ENCODE data around the gene ATRAID. TPM values are rescaled to one million over a fixed set of nuclear protein-coding genes. Genes with fewer than 3 reads are reported as not detected.

Gene ATRAID
- total and polyA plus RNA-seq, 2 of the 8 experiments (the other 6 are each of a cell fraction or from before 2014, with no cell fraction given) = 109 to 280 TPM

- Histone ChIP-seq H3K4ac (replicated peaks; ENCODE audit: insufficient read length, low read depth, low read length) (no peak overlapping the region), H3K4me3 (ENCODE audit: extremely low read depth in 1 of 4, insufficient read depth in 2 of 4, low read depth in 3 of 4, low read length in 4 of 4) (no peak overlapping the region), H3K27me3 (replicated peaks in 1 of 4; ENCODE audit: control insufficient read depth in 3 of 4, extremely low read depth in 1 of 4, insufficient read depth in 3 of 4, low read length in 3 of 4) (no peaks in the 10 kb centered on the region), H3K36me3 (ENCODE audit: control insufficient read depth in 2 of 4, insufficient read depth in 4 of 4, low read length in 3 of 4) (peaks cover 34 to 67% (median 52%) of the 10 kb centered on the region in 4 experiments), H3K23ac (ENCODE audit: insufficient read length) (no peak overlapping the region), H3K14ac (ENCODE audit: insufficient read length) (no peak overlapping the region), H2AFZ (ENCODE audit: low read length) (no peak overlapping the region), H3K56ac (replicated peaks; ENCODE audit: insufficient read length, low read depth, low read length) (no peak overlapping the region), H4K8ac (ENCODE audit: extremely low read depth, insufficient read depth, low read length) (no peak overlapping the region), H3K4me2 (ENCODE audit: insufficient read depth in 1 of 2, low read depth in 2 of 2, low read length in 2 of 2) (no peak overlapping the region; a peak in 1 of 4 replicates), H3K18ac (ENCODE audit: extremely low read depth, low read length) (no peak overlapping the region), H4K20me1 (replicated peaks in 1 of 2; ENCODE audit: control insufficient read depth in 1 of 2, insufficient read depth in 2 of 2, low read length in 2 of 2) (peaks cover 2 to 4% of the 10 kb centered on the region in 2 experiments), H4K91ac (replicated peaks; ENCODE audit: insufficient read length, low read length) (no peak overlapping the region), H2BK5ac (ENCODE audit: low read depth, low read length) (no peak overlapping the region), H2BK12ac (ENCODE audit: low read depth, low read length) (no peak overlapping the region), H4K5ac (ENCODE audit: insufficient read length, low read depth, low read length) (no peak overlapping the region), H3K79me1 (ENCODE audit: low read depth, low read length) (peaks cover 3% of the 10 kb centered on the region; the same call in 1 of the 2 replicates), H3K9ac (replicated peaks in 1 of 4; ENCODE audit: extremely low read depth in 1 of 4, low read depth in 3 of 4, low read length in 3 of 4) (no peak overlapping the region), H2BK120ac (replicated peaks; ENCODE audit: low read depth, low read length) (no peak overlapping the region), H3K23me2 (ENCODE audit: low read depth, low read length) (peaks cover 4% of the 10 kb centered on the region), H3K27ac (ENCODE audit: low read depth, low read length) (no peak overlapping the region), H3K4me1 (replicated peaks in 1 of 4; ENCODE audit: control insufficient read depth in 3 of 4, insufficient read depth in 4 of 4, low read length in 3 of 4) (peaks cover 0 to 9% (median 5%) of the 10 kb centered on the region in 4 experiments; a peak in 6 of 7 replicates), H2AK5ac (ENCODE audit: low read depth, low read length) (no peak overlapping the region), H3K9me3 (ENCODE audit: insufficient read depth in 2 of 2, low read depth in 1 of 2, low read length in 1 of 2) (no peaks in the 10 kb centered on the region), H2BK20ac (ENCODE audit: low read length) (no peak overlapping the region), H3K79me2 (ENCODE audit: control insufficient read depth in 1 of 2, insufficient read depth in 2 of 2, low read length in 2 of 2) (peaks cover 7 to 22% of the 10 kb centered on the region in 2 experiments), H2BK15ac (ENCODE audit: low read length) (no peak overlapping the region)
- CTCF ChIA-PET (ENCODE audit: partially characterized antibody) = interaction anchor here (1.0 to 2.0 kb wide), 8 partner anchors 18 to 137 kb away, joined by 3 to 6 read pairs (median 4); no protein-coding TSS in a partner anchor
- WGBS, 2 experiments (ENCODE audit: extremely low coverage in 1 of 2, insufficient coverage in 1 of 2, insufficient read length in 1 of 2, insufficient replicate concordance in 2 of 2, low coverage in 1 of 2, low lambda C conversion rate in 2 of 2, missing lambda C conversion rate in 1 of 2) = 94% methylated on average over 2 of the region's 2 CpGs; no CpG with 5 or more reads in 1 of the 2 experiments
- DNase-seq (ENCODE audit: low read depth in 1 of 2, low spot score in 2 of 2) = no peak
- POLR2A ChIA-PET (ENCODE audit: partially characterized antibody) = interaction anchor here (0.8 to 29.6 kb wide), 9 partner anchors 8 to 132 kb away, joined by 3 to 835 read pairs (median 6); partner anchors contain the start of genes ATRAID, SLC5A6 and TRIM54
- no peak for FAIRE-seq
Observed at GRCh38 chr2:27219091-27219490, 7.2 kb downstream of the ATRAID start.

All from H1 (cell line).